Sciatic nerve (tissue), 2 donors: Measurements from ENCODE around the gene ELK1. TPM values are rescaled to one million over a fixed set of nuclear protein-coding genes. Genes with fewer than 3 reads are reported as not detected.

Experiments used
- ATAC-seq: fragments of 200-7000 bp; cut with Tn5 transposase; one replicate; pipeline ENCODE4 v1.9.1; 2020; ENCODE audit warnings: mild to moderate bottlenecking, moderate library complexity
- DNase-seq: peaks from one replicate; pipeline ENCODE4 v3.0.0-alpha.2; 2020; ENCODE audit warnings: low spot score
- intact Hi-C: fragments of 100-400 bp; cut with DNase I; formaldehyde crosslinking; loops from one replicate; pipeline ENCODE4 v1.14.2; 2022
- total RNA-seq: library from RNA; stranded (reverse); fragmentation: NEBNext Ultra II Directional; extraction: Animal tissue kit (Norgen Biotek cat#: 25700); gene quantifications from one replicate; pipeline ENCODE4 v1.2.1, GENCODE V29; 2021
- donor health status: DM: no; HTN: no; CAD: no.
- donor health status: DM: no; HTN: no; CAD: no.

The ELK1 gene
- total RNA-seq, 1 donor from 2014 or later, result 24.1 TPM

GRCh38 chrX:47649271-47649670 is 1.1 kb downstream of the ELK1 start:
- no peak for ATAC-seq
- no peak for DNase-seq
- intact Hi-C loops, result no loop called here

DNA sequence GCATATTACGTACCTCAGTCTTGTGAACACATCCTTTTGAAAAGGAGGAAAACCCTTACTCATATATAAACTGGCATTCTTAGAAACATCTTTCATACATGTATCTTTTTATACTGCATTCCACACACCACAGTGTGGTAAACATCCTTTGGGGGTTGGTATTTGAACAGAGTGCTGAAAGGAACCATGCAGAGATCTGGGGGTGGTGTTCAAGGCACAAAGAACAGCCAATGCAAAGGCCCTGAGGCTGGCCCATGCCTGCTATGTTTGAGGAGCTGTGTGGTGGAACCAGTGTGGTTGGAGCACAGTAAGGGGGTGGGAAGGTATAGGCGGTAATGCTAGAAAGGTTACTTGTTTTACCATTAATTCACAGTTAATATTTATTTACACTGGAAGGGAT is 2.0 kb downstream of the ELK1 start:
- intact Hi-C loops, result no loop called here
- no peak for DNase-seq
- no peak for ATAC-seq

GRCh38 chrX:47646636-47647035 is 3.7 kb downstream of the ELK1 start:
- ATAC-seq, result no peak
- no peak for DNase-seq
- intact Hi-C loops, result no loop called here

GRCh38 chrX:47645530-47645929 is 4.8 kb downstream of the ELK1 start:
- ATAC-seq (peak; percentile 23), DNase-seq (no peak)
- intact Hi-C loops, result no loop called here

DNA sequence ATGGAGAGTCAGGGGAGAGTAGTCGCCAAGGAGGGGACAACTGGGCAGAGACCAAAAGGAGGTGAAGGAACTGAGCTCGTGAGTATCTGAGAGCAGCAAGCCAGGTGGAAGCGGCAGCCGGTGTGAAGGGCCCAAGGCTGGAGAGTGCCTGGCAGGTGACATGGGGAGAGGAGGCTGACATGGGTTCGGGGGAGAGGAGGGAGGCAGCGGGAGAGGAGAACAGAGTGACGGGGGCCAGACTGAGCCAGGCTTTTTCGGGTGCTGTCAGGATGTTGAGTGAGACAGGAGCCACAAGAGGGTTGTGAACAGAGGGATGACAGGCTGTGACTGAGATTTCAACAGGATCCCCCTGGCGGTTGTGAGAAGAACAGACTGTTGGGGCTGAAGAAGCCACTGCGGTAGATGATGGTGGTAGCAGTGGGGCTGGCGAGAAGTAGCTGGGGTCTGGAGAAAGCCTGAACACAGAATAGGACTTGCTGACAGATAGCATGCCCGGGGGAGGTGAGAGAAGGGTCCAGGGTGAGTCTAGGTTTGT is 5.7 kb downstream of the ELK1 start:
- intact Hi-C loops, result no loop called here
- ATAC-seq (peak; percentile 61), DNase-seq (no peak)

DNA sequence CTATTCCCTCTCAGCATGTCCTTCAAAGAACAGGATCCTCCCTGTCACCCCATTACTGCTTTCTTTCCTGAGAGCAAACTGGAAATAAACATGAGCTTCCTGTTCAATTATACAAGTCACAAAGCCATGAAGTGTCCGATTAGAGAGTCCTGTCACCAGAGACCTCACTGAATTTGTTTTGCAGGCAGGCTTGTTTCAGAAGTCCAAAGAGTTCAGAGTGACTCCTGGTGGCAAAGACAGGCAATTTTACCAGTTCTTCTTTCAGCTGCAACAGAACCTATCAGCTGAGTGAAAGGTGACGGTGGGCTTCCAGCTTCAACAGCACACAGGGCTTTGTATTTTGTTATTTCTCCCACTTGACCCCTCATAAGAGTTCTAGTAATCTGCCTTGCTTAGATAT is 6.4 kb downstream of the ELK1 start:
- DNase-seq (no peak), ATAC-seq (no peak)
- intact Hi-C loops, result no loop called here

DNA sequence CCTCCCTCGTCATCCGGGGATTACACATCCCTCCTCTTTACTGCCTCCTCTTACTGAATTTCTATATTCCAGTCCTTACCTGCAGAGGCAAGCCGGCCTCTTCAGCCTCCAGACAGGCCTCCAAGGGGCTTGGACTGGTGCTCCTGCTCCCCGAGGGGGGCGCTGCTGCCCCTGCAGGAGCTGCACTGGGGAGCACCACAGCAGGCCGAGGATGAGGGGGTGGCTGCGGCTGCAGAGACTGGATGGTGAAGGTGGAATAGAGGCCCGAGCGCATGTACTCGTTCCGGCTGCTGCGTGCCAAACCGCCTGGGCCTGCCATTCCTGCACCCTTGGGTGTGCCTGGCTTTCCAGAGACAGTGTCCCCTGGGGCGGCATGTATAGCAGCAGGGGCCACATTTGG is 11.5 kb downstream of the ELK1 start:
- ATAC-seq (no peak), DNase-seq (no peak)
- intact Hi-C loops, result no loop called here

- no peak for DNase-seq
- peak; percentile 80 for ATAC-seq
- intact Hi-C loops, result no loop called here
Measured at GRCh38 chrX:47637546-47638195, 12.7 kb downstream of the ELK1 start.

GRCh38 chrX:47634871-47635575 is 15.3 kb downstream of the ELK1 start:
- DNase-seq, result no peak
- no peak for ATAC-seq
- intact Hi-C loops, result no loop called here

DNA sequence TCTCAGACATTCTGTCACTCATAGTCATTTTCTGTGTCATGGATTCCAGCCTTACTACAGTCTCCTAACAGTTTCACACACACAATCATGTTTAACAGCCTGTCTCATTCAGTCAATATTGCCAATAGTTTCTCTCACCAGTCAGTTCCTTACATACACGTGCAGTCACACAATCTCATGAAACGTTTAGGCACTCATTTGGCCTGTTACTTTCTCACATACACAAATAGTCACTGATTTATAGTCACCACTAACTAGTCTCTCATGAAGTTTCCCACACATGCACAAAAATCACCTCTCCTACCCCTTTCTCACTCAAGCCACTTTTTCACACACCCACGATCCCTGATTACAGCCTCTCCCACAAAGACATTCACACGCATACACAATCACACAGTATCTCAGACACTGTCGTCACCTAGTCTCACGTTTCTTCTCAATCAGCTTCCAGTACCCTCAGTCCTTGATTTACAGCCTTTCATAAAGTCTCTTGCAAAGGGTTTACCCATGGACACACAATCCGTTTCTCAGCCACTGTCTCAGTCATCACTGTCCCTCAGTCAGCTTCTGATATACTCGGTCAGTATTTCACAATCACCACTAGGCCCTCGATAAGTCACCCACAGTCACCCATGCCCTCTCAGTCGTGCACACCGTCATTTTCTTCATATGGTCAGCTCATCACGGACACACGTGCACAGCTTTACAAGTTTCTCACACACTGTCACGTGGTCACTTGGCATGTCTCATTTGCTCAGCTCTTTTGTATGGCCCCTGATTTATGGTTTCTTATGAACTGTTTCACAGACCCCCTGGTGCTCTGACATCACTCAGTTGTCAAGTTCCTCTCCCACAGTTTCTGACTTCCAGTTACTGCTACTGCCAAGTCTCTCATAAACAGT is 16.4 kb downstream of the ELK1 start:
- intact Hi-C loops, result no loop called here
- no peak for ATAC-seq
- DNase-seq, result no peak

DNA sequence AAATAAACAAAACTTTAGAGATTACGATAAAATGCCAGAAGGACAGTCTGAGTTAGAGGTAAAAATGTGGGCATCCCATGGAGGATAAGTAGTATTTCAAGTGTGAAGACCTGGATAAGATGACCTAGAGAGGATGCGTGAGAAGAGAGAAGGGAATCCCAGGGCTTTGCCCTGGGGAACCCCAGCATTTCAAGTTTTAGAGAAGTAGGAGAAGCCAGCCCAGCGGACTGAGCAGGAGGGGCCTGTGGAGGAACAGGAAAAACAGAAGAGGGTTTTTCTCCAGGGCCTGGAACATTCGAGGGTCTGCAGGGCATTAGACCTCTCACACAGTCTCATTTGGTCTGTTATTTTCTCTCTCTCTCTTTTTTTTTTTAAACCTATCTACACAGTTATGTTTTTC is 17.7 kb downstream of the ELK1 start:
- no peak for ATAC-seq
- intact Hi-C loops, result no loop called here
- DNase-seq, result no peak

DNA sequence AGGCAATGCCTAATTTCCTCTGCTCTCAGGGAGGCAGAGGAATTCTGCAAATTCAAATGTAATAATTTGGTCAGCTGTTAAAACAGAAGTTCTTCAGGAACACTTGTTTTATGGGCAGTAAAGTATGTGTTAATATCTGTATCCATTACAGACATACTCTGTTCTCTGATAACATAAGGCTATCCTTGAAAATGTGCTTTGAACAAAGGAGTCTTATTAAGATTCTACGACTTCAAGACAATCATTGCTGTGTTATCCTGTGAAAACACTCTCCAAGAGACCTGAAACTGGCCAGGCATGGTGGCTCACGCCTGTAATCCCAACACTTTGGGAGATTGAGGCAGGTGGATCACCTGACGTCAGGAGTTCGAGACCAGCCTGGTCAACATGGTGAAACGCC is 18.7 kb downstream of the ELK1 start:
- intact Hi-C loops, result no loop called here
- peak; percentile 7 for ATAC-seq
- DNase-seq, result no peak

GRCh38 chrX:47629419-47630200 is 20.8 kb downstream of the ELK1 start, which contains the start of gene CFP:
TSS of gene CFP (minus strand) at chrX:47629930. CDS start at chrX:47629844, 86 bp downstream.
- DNase-seq, result no peak
- intact Hi-C loops, result no loop called here
- no peak for ATAC-seq

DNA sequence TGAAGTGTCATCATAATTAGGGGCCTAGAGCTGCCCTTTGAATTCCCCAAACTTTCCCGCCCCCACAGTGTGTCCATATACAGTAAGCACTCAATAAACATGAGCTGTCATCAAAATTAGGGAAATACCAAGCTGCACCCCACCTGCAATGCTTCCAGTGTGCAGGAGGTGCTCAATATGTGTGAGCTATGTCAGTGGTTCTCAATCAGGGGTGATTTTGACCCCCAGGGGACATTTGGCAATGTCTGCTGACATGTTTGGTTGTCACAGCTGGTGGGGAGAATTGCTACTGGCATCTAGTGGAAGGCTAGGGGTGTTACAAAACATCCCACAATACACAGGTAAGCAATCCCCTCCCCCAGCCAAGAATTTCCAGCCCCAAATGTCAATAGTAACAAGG is 21.4 kb downstream of the ELK1 start:
- intact Hi-C loops, result no loop called here
- no peak for ATAC-seq
- DNase-seq, result no peak

DNA sequence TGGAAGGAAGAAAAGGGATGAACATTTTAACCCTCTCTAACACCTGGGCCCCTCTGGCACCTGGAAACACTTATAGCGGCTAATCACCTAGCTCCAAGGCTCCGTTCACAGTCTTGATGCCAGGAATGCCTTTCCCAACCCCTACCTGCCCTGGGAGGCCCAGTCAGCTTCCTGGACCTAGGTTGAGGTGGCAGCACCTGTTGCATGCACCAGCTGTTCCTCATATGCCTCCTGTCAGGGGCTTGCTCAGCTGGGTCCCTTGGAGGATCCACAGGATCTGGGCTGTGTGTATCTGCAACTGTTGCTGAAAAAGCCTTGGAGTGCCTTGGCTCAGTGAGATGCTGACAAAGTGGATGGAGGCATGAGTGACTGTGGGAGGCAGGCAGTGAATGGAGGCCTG is 25.0 kb downstream of the ELK1 start:
- intact Hi-C loops, result no loop called here
- ATAC-seq, result no peak

GRCh38 chrX:47623540-47624027 is 26.8 kb downstream of the ELK1 start:
- intact Hi-C loops, result no loop called here

More for the DNA sequence above, 25.0 kb downstream of the ELK1 start:
- DNase-seq, result no peak

GRCh38 chrX:47621851-47622250 is 28.5 kb downstream of the ELK1 start:
- ATAC-seq, result no peak
- intact Hi-C loops, result no loop called here
- peak; percentile 10 for DNase-seq

More at GRCh38 chrX:47623540-47624027, 26.8 kb downstream of the ELK1 start:
- DNase-seq, result no peak
- peak; percentile 16 for ATAC-seq

DNA sequence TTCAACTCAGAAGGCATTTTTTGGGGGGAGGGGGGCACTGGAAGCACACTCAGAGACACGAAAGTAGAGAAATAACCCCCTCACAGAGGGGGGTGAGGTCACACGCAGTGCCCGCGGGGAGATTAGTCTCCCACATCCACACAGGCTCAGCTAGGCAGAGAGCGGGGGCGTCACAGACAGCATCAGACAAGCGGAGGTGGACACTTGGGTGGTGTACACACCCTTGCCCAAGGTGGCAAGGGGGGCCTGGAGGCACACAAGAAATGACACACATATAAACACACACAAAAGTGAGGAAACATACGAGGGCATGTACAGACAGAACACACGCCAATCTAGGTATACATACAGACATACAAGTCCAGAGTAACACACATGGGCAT is 30.1 kb downstream of the ELK1 start:
- intact Hi-C loops, result no loop called here
- ATAC-seq (no peak), DNase-seq (no peak)
